OCI-LY3 (cell line): ENCODE measurements around the gene ACOXL.

ENCODE experiments used
- H2AFZ ChIP-seq: fragments of 200-600, 300-600 bp; shearing (Covaris generic); 2 replicates; pipeline ENCODE4 v1.6.0; 2014; ENCODE audit warnings: antibody characterized with exemption, low read depth, low read length
- H3K27ac ChIP-seq: fragments of 200-600, 300-600 bp; sonication (generic); 2 replicates; pipeline ENCODE4 v1.5.1; 2014; ENCODE audit warnings: mild to moderate bottlenecking, low read length, moderate library complexity, mixed read lengths
- H3K27me3 ChIP-seq: fragments of 200-600, 300-600 bp; sonication (generic); 2 replicates; pipeline ENCODE4 v1.6.1; 2014; ENCODE audit warnings: low read depth, low read length, mixed read lengths
- H3K36me3 ChIP-seq: fragments of 200-600, 300-600 bp; sonication (generic); replicated peaks from 2 replicates; pipeline ENCODE3; 2014; ENCODE audit warnings: low read depth, low read length, mixed read lengths
- H3K4me1 ChIP-seq: fragments of 300-600, 200-600 bp; sonication (generic); 2 replicates; pipeline ENCODE4 v1.6.1; 2014; ENCODE audit warnings: low read length, mixed read lengths
- H3K4me2 ChIP-seq: fragments of 200-600, 300-600 bp; sonication (generic); 2 replicates; pipeline ENCODE4 v1.6.1; 2014; ENCODE audit warnings: low read length, mixed read lengths
- H3K4me3 ChIP-seq: fragments of 300-600, 200-600 bp; sonication (generic); 2 replicates; pipeline ENCODE4 v1.5.1; 2014; ENCODE audit warnings: antibody characterized with exemption, mild to moderate bottlenecking, low read length, moderate library complexity
- H3K79me2 ChIP-seq: fragments of 300-600, 200-600 bp; shearing (Covaris generic); 2 replicates; pipeline ENCODE4 v1.6.1; 2014; ENCODE audit warnings: mild to moderate bottlenecking, low read length, mixed read lengths
- H3K9ac ChIP-seq: fragments of 300-600, 200-600 bp; shearing (Covaris generic); 2 replicates; pipeline ENCODE4 v1.6.0; 2014; ENCODE audit warnings: mild to moderate bottlenecking, low read length, moderate library complexity
- H3K9me3 ChIP-seq: fragments of 200-600, 300-600 bp; shearing (Covaris generic); 2 replicates; pipeline ENCODE4 v1.6.1; 2014; ENCODE audit warnings: low read length, mixed read lengths; ENCODE audit not compliant: insufficient read depth
- H4K20me1 ChIP-seq: fragments of 200-600, 300-600 bp; sonication (generic); 2 replicates; pipeline ENCODE4 v1.6.1; 2016; ENCODE audit warnings: low read length, mixed read lengths; ENCODE audit not compliant: insufficient read depth
- EZH2phosphoT487 ChIP-seq: fragments of 200-600 bp; shearing (Covaris generic); IDR thresholded peaks from 2 replicates; pipeline ENCODE4 v1.6.1; 2018; ENCODE audit warnings: antibody characterized with exemption, mixed run types, low read depth
- TF ChIP-seq, protein P1 (sequence below): fragments of 200-600, 300-600 bp; sonication (generic); IDR thresholded peaks from 2 replicates; pipeline ENCODE4 v1.5.1; 2014; ENCODE audit warnings: antibody characterized with exemption, low read length, low read depth

ACOXL gene

GRCh38 chr2:110768591-110768990, 36.2 kb downstream of the ACOXL start:
- Histone ChIP-seq H4K20me1 (no peaks in the 10 kb centered on the region), H3K4me1 (no peaks in the 10 kb centered on the region), H3K79me2 (no peaks in the 10 kb centered on the region), H3K9ac (no peak overlapping the region), H3K27ac (no peak overlapping the region), H3K36me3 (no peaks in the 10 kb centered on the region), H3K9me3 (no peaks in the 10 kb centered on the region), H2AFZ (no peak overlapping the region), H3K4me3 (no peak overlapping the region), H3K4me2 (no peak overlapping the region), H3K27me3 (peaks cover 52% of the 10 kb centered on the region)
- TF ChIP-seq, protein P1, sequence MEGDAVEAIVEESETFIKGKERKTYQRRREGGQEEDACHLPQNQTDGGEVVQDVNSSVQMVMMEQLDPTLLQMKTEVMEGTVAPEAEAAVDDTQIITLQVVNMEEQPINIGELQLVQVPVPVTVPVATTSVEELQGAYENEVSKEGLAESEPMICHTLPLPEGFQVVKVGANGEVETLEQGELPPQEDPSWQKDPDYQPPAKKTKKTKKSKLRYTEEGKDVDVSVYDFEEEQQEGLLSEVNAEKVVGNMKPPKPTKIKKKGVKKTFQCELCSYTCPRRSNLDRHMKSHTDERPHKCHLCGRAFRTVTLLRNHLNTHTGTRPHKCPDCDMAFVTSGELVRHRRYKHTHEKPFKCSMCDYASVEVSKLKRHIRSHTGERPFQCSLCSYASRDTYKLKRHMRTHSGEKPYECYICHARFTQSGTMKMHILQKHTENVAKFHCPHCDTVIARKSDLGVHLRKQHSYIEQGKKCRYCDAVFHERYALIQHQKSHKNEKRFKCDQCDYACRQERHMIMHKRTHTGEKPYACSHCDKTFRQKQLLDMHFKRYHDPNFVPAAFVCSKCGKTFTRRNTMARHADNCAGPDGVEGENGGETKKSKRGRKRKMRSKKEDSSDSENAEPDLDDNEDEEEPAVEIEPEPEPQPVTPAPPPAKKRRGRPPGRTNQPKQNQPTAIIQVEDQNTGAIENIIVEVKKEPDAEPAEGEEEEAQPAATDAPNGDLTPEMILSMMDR, result no peak
- no peak for TF ChIP-seq EZH2phosphoT487

- Histone ChIP-seq H3K4me3 (no peak overlapping the region), H3K27me3 (peaks cover 40% of the 10 kb centered on the region), H3K9ac (no peak overlapping the region), H3K4me1 (no peaks in the 10 kb centered on the region), H3K36me3 (no peaks in the 10 kb centered on the region), H3K27ac (no peak overlapping the region), H3K4me2 (no peak overlapping the region), H2AFZ (no peak overlapping the region), H4K20me1 (no peaks in the 10 kb centered on the region), H3K9me3 (no peaks in the 10 kb centered on the region), H3K79me2 (no peaks in the 10 kb centered on the region)
- no peak for TF ChIP-seq EZH2phosphoT487
- TF ChIP-seq, protein P1, result no peak
Observed at GRCh38 chr2:110770404-110770958, 38.1 kb downstream of the ACOXL start.

- Histone ChIP-seq H3K9me3 (no peaks in the 10 kb centered on the region), H2AFZ (no peak overlapping the region), H3K4me3 (no peak overlapping the region), H3K9ac (no peak overlapping the region), H3K27me3 (peaks cover 42% of the 10 kb centered on the region), H3K27ac (no peak overlapping the region), H3K4me2 (no peak overlapping the region), H3K36me3 (no peaks in the 10 kb centered on the region), H3K79me2 (no peaks in the 10 kb centered on the region), H4K20me1 (no peaks in the 10 kb centered on the region), H3K4me1 (no peaks in the 10 kb centered on the region)
- TF ChIP-seq EZH2phosphoT487, result no peak
Observed at GRCh38 chr2:110770959-110771431, 38.6 kb downstream of the ACOXL start.

DNA sequence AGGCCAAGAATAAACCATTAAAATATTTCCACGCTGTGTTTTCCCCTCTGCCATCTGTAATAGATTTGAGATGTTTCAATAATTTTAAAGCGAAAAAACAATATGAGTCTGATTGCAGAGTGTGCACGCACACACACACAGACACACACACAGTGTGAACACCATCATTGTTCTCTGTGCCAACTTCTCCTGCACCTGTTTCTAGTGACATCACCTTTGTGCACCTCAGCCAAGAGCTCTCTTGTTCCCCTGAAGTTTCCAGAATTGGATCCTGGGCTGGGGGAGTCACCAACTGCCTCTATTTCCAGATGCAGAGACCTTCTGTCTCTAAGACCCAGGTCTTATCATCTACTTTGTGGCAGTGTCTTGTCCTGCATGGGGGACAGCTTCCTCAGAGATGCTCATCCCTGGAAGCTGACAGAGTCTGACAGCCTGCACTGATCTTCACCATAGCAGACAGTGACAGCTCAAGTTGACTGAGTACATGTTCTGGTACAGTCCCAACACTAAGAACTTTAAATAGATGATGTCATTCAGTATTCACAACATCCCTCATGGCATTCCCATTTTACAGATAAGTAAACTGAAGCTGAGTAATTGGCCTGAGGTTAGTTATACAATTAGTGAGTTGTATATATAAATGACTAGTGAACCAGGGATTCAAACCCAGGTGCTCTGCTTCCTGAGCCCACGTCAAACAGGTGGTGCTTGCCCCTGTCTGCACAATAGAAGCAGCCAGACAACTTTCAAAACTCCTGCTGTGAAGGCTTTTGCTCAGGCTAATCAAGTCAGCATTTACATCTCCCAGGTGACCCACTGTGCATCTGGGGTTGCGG, 39.4 kb downstream of the ACOXL start:
- H3K4me2 ChIP-seq, result no peak overlapping the region
- H3K4me3 ChIP-seq, result no peak overlapping the region
- no peak overlapping the region for H2AFZ ChIP-seq
- H3K4me1 ChIP-seq, result no peaks in the 10 kb centered on the region
- TF ChIP-seq, protein P1, result no peak
- no peak for TF ChIP-seq EZH2phosphoT487
- H3K9me3 ChIP-seq, result no peaks in the 10 kb centered on the region
- no peaks in the 10 kb centered on the region for H3K36me3 ChIP-seq
- no peak overlapping the region for H3K27ac ChIP-seq
- no peak overlapping the region for H3K9ac ChIP-seq
- H4K20me1 ChIP-seq, result no peaks in the 10 kb centered on the region
- H3K27me3 ChIP-seq, result peaks cover 44% of the 10 kb centered on the region
- no peaks in the 10 kb centered on the region for H3K79me2 ChIP-seq
